Mesenchymal stem cell (in vitro differentiated cells and primary cell): ENCODE results near the gene RABGAP1L.

Source experiments
- DNase-seq: peaks from one replicate; pipeline ENCODE4 v3.0.0-alpha.2; 2013
- H2AFZ ChIP-seq: one replicate; pipeline ENCODE4 v1.6.1; 2013; ENCODE audit warnings: low read depth, mild to moderate bottlenecking, control low read depth, inconsistent platforms, low read length, moderate library complexity
- H2AK5ac ChIP-seq: 2 replicates; pipeline ENCODE4 v1.6.1; 2013; ENCODE audit warnings: low read length, moderate library complexity, mild to moderate bottlenecking, inconsistent platforms; ENCODE audit not compliant: severe bottlenecking
- H2BK120ac ChIP-seq: one replicate; pipeline ENCODE4 v1.6.1; 2013; ENCODE audit warnings: low read depth, mild to moderate bottlenecking, inconsistent platforms, low read length, moderate library complexity
- H2BK12ac ChIP-seq, 2 experiments: one replicate each; pipeline ENCODE4 v1.6.1; 2013; ENCODE audit warnings: inconsistent platforms in 2 of 2, low read length in 2 of 2, mild to moderate bottlenecking in 2 of 2, moderate library complexity in 2 of 2, control low read depth in 1 of 2
- H2BK15ac ChIP-seq: one replicate; pipeline ENCODE4 v1.6.1; 2013; ENCODE audit warnings: mild to moderate bottlenecking, low read depth, inconsistent platforms; ENCODE audit not compliant: poor library complexity, severe bottlenecking
- H2BK5ac ChIP-seq: 2 replicates; pipeline ENCODE4 v1.6.1; 2013; ENCODE audit warnings: low read depth, mild to moderate bottlenecking, low read length, control low read depth, inconsistent platforms; ENCODE audit not compliant: poor library complexity, severe bottlenecking
- H3K14ac ChIP-seq, 2 experiments: one replicate each; pipeline ENCODE4 v1.6.1; 2013; ENCODE audit warnings: inconsistent platforms in 2 of 2, low read length in 2 of 2, control low read depth in 1 of 2, mild to moderate bottlenecking in 1 of 2, moderate library complexity in 1 of 2
- H3K18ac ChIP-seq, 2 experiments: one replicate each; pipeline ENCODE4 v1.6.1; 2013; ENCODE audit warnings: inconsistent platforms in 2 of 2, low read length in 2 of 2, control low read depth in 1 of 2, low read depth in 1 of 2, mild to moderate bottlenecking in 1 of 2
- H3K23ac ChIP-seq, 2 experiments: one replicate each; pipeline ENCODE4 v1.6.1; 2013; ENCODE audit warnings: inconsistent platforms in 2 of 2, low read length in 2 of 2, mild to moderate bottlenecking in 2 of 2, moderate library complexity in 2 of 2, control low read depth in 1 of 2
- H3K27ac ChIP-seq: 2 replicates; pipeline ENCODE4 v1.5.1; 2013; ENCODE audit warnings: mild to moderate bottlenecking, moderate library complexity, low read length, control low read depth, inconsistent platforms; ENCODE audit not compliant: poor library complexity, severe bottlenecking
- H3K27me3 ChIP-seq, 2 experiments: 2 replicates each; pipeline versions ENCODE4 v1.6.1 to v1.7.0; 2013; ENCODE audit warnings: low read length in 2 of 2, mild to moderate bottlenecking in 2 of 2, moderate library complexity in 2 of 2, control low read depth in 1 of 2, inconsistent platforms in 1 of 2; ENCODE audit not compliant: control insufficient read depth in 1 of 2, insufficient read depth in 1 of 2
- H3K36me3 ChIP-seq, 2 experiments: 2 replicates each; pipeline versions ENCODE4 v1.6.1 to v1.7.0; 2013; ENCODE audit warnings: low read length in 2 of 2, control low read depth in 1 of 2, inconsistent platforms in 1 of 2, low read depth in 1 of 2, mild to moderate bottlenecking in 1 of 2; ENCODE audit not compliant: insufficient read depth in 2 of 2, control insufficient read depth in 1 of 2
- H3K4ac ChIP-seq, 2 experiments: one replicate each; pipeline ENCODE4 v1.6.1; 2013; ENCODE audit warnings: inconsistent platforms in 2 of 2, low read length in 2 of 2, mild to moderate bottlenecking in 2 of 2, moderate library complexity in 2 of 2, control low read depth in 1 of 2, low read depth in 1 of 2
- H3K4me1 ChIP-seq: 2 replicates; pipeline ENCODE4 v1.6.1; 2013; ENCODE audit warnings: low read depth, low read length, control low read depth; ENCODE audit not compliant: control insufficient read depth, insufficient read depth
- H3K4me2 ChIP-seq: 2 replicates; pipeline ENCODE4 v1.6.1; 2013; ENCODE audit warnings: low read length, mild to moderate bottlenecking, inconsistent platforms; ENCODE audit not compliant: poor library complexity, severe bottlenecking
- H3K4me3 ChIP-seq, 2 experiments: 2 replicates each; pipeline versions ENCODE4 v1.5.1 to v1.7.0; 2013; ENCODE audit warnings: low read length in 2 of 2, mild to moderate bottlenecking in 2 of 2, control low read depth in 1 of 2, low read depth in 1 of 2; ENCODE audit not compliant: insufficient read depth in 1 of 2
- H3K79me1 ChIP-seq: replicated peaks from 2 replicates; pipeline ENCODE4 v1.6.1; 2013; ENCODE audit warnings: mild to moderate bottlenecking, control low read depth, low read length, inconsistent platforms; ENCODE audit not compliant: poor library complexity, severe bottlenecking
- H3K9ac ChIP-seq: 2 replicates; pipeline ENCODE4 v1.7.0; 2013; ENCODE audit warnings: mild to moderate bottlenecking, low read length, moderate library complexity
- H3K9me3 ChIP-seq: 2 replicates; pipeline ENCODE4 v1.7.0; 2013; ENCODE audit warnings: mild to moderate bottlenecking, low read length; ENCODE audit not compliant: control insufficient read depth
- H4K8ac ChIP-seq: one replicate; pipeline ENCODE4 v1.6.1; 2013; ENCODE audit warnings: inconsistent platforms, mild to moderate bottlenecking, low read length, moderate library complexity
- H4K91ac ChIP-seq: one replicate; pipeline ENCODE4 v1.6.1; 2013; ENCODE audit warnings: mild to moderate bottlenecking, low read length, inconsistent platforms
- WGBS: methylation state at CpG from one replicate; pipeline ENCODE4 v1.1.7; 2013; ENCODE audit warnings: mixed read lengths; 5-methylcytosine and 5-hydroxymethylcytosine counted together

The RABGAP1L gene

DNA sequence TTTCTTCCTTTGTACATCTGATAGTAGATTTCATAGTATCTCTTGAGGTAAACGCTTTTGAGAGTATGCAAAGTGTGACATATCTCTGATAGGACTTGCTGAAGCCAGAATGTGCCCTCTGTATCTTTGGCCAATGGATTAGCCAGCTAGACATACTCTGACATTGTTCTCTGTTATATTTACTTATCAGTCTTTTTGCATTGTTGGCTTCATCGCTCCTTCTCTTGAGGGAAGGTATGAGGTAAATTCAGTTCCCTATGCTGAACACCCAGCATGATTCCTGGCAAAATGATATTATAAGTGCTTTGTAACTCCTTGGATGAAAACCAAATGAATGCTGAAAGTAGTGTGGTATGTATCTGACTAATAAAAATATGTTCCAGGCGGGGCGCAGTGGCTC is 677.2 kb downstream of the RABGAP1L start:
- Histone ChIP-seq H3K4ac (no peak overlapping the region), H2BK12ac (no peak overlapping the region), H3K18ac (no peak overlapping the region), H4K91ac (no peak overlapping the region), H2AFZ (no peak overlapping the region), H2BK5ac (no peak overlapping the region), H3K27ac (no peak overlapping the region), H2AK5ac (no peak overlapping the region), H3K4me2 (no peak overlapping the region), H3K27me3 (no peaks in the 10 kb centered on the region), H3K9me3 (no peaks in the 10 kb centered on the region), H3K23ac (no peak overlapping the region), H4K8ac (no peak overlapping the region), H3K36me3 (no peaks in the 10 kb centered on the region), H2BK120ac (no peak overlapping the region), H2BK15ac (no peak overlapping the region), H3K4me3 (no peak overlapping the region), H3K14ac (no peak overlapping the region), H3K4me1 (no peaks in the 10 kb centered on the region), H3K79me1 (peaks cover 5% of the 10 kb centered on the region), H3K9ac (no peak overlapping the region)
- WGBS = 93% methylated on average over 4 of the region's 4 CpGs
- DNase-seq = no peak

DNA sequence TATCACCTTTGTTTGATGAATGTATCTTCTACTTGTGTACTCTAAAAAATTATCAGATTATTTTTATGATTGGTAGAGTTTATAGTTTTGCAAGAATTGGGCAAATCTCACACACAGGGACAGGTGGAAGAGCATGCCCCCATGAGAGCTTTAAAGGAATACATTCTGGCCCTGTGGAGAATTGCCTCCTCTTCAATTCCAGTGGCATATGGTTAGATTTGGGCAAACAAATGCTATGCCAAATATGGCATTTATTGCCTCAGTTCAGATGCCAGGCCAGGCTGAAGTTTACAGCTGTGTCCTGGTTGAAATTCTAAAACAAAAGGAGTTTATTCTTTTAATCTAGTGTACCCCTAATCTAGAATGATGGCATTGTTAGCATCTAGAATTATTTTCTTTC is 678.1 kb downstream of the RABGAP1L start:
- no peak overlapping the region for H3K14ac ChIP-seq
- no peaks in the 10 kb centered on the region for H3K36me3 ChIP-seq
- no peak overlapping the region for H2AFZ ChIP-seq
- no peaks in the 10 kb centered on the region for H3K4me1 ChIP-seq
- no peak overlapping the region for H2BK5ac ChIP-seq
- no peak overlapping the region for H3K18ac ChIP-seq
- H3K27me3 ChIP-seq = no peaks in the 10 kb centered on the region
- no peak overlapping the region for H3K4me2 ChIP-seq
- no peak overlapping the region for H3K9ac ChIP-seq
- no peak overlapping the region for H2BK15ac ChIP-seq
- H2AK5ac ChIP-seq = no peak overlapping the region
- no peak for DNase-seq
- no peak overlapping the region for H4K8ac ChIP-seq
- no peak overlapping the region for H3K4ac ChIP-seq
- H3K9me3 ChIP-seq = no peaks in the 10 kb centered on the region
- no peak overlapping the region for H4K91ac ChIP-seq
- H2BK120ac ChIP-seq = no peak overlapping the region
- H3K27ac ChIP-seq = no peak overlapping the region
- H3K79me1 ChIP-seq = peaks cover 3% of the 10 kb centered on the region
- no peak overlapping the region for H3K4me3 ChIP-seq
- no peak overlapping the region for H3K23ac ChIP-seq
- no peak overlapping the region for H2BK12ac ChIP-seq

DNA sequence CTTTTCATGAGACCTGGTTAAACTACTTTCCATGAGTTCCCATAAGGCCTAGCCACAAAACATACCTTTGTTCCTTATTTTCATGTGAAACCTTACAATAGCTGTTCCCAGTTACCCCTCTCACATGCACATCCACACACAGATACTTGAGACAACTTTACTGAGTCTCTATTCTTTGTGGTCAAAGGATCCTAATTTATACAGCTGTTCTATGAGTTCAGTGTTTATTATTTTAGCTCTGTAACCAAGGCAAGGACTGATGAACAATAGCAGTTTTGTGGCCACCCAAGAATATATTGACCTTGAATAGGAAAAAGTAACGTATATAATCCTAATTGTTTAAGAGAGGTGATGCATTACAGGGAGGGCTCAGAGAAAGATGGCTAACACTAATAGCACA is 679.9 kb downstream of the RABGAP1L start:
- H3K14ac ChIP-seq = no peak overlapping the region
- H2BK15ac ChIP-seq = no peak overlapping the region
- no peak overlapping the region for H4K91ac ChIP-seq
- H3K27ac ChIP-seq = no peak overlapping the region
- H3K36me3 ChIP-seq = no peaks in the 10 kb centered on the region
- H2AK5ac ChIP-seq = no peak overlapping the region
- H3K9me3 ChIP-seq = no peaks in the 10 kb centered on the region
- H3K4ac ChIP-seq = no peak overlapping the region
- no peaks in the 10 kb centered on the region for H3K4me1 ChIP-seq
- no peak overlapping the region for H3K9ac ChIP-seq
- peaks cover 1% of the 10 kb centered on the region for H3K79me1 ChIP-seq
- H3K4me3 ChIP-seq = no peak overlapping the region
- no peak overlapping the region for H3K4me2 ChIP-seq
- WGBS = 55% methylated on average over 1 of the region's 1 CpG
- no peaks in the 10 kb centered on the region for H3K27me3 ChIP-seq
- H2BK5ac ChIP-seq = no peak overlapping the region
- H2BK120ac ChIP-seq = no peak overlapping the region
- DNase-seq = no peak
- H2BK12ac ChIP-seq = no peak overlapping the region
- no peak overlapping the region for H4K8ac ChIP-seq
- H3K18ac ChIP-seq = no peak overlapping the region
- no peak overlapping the region for H3K23ac ChIP-seq
- no peak overlapping the region for H2AFZ ChIP-seq

DNA sequence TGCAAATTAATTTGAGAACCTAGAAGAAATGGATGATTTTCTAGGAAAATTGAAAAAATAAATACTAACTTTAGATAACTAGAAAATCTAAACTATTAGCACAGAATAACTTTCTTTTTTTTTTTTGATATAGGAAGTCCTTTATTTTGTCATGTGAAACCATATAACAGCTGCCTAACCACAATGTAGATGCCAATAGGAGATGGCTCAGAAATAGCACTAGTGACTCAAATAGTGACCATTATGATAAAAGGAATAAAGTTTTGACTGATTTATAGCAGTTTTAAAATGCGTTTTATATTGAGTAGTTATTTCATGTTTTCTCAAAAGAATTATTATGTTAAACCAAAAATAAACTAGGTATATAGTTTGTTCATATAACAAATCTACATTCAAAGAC is 682.4 kb downstream of the RABGAP1L start:
- Histone ChIP-seq H3K4me1 (no peaks in the 10 kb centered on the region), H3K4me3 (no peak overlapping the region), H3K27me3 (no peaks in the 10 kb centered on the region), H3K23ac (no peak overlapping the region), H3K79me1 (peaks cover 1% of the 10 kb centered on the region), H2BK5ac (no peak overlapping the region), H3K4ac (no peak overlapping the region), H2BK120ac (no peak overlapping the region), H3K9me3 (no peaks in the 10 kb centered on the region), H2BK12ac (no peak overlapping the region), H2AFZ (no peak overlapping the region), H3K4me2 (no peak overlapping the region), H2BK15ac (no peak overlapping the region), H3K27ac (no peak overlapping the region), H3K36me3 (no peaks in the 10 kb centered on the region), H2AK5ac (no peak overlapping the region), H3K18ac (no peak overlapping the region), H4K8ac (no peak overlapping the region), H4K91ac (no peak overlapping the region), H3K14ac (no peak overlapping the region), H3K9ac (no peak overlapping the region)
- DNase-seq = no peak
- no CpG with 5 or more reads among the region's 1 CpG for WGBS
